RPMI8226 (cell line): Measurements from ENCODE around the gene ANTXR2.
"Not testable (repeated sequence)": the region's sequence is repeated elsewhere in the genome, so short reads cannot be mapped to it uniquely, and the experiment has no call there.

ENCODE experiments used
- DNase-seq: peaks from one replicate; pipeline ENCODE4 v3.0.0-alpha.2; 2015

ANTXR2 gene

DNA sequence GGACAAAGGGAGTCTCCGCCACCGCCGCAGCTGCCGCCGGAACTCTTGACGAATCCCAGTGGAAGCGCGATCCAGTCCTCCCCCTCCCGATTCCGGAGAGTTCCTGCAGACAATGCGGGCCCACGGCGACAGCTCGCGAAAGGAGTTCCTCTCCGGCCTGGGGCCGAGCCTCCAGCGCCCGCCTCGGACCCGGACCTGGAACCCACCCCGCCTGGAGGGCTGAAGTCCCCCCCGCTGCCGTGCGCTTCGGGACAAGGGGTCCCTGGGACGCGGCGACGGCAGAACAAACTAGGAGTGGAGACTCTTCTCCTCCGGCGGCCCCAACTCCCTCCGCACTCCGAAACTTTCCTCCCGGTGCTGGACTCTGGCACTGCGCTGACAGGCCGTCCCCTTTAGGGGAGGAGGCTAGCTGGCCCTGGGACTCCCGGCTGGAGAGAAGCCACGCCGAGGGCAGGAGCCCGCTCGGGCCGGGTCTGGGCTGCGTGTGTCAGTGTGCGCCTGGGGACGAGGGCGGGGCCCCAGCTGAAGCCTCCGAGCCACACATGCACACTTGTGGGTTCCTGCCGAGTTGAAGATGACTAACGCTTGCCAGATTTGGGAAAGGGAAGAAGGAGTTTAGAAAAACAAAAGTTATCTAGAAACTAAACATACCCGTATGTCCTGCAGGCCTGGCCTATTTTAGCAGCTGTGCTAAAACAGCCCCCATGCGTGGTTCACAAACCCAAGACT is at the start of gene ANTXR2:
ANTXR2 (minus strand) TSS at position 486 of the 729 bp plus-strand sequence. CDS start 669 bp downstream, outside the sequence.
- DNase-seq: peak; percentile 84

DNA sequence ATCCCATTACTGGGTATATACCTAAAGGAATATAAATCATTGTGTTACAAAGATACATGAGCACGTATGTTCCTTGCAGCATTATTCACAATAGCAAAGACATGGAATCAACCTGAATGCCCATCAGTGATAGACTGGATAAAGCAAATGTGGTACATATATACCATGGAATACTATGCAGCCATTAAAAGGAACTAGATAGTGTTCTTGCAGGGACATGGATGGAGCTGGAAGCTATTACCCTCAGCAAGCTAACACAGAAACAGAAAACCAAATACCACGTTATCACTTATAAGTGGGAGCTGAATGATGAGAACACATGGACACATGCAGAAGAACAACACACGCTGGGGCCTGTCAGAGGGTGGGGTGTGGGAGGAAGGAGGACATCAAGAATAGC is 48.8 kb upstream of the ANTXR2 start:
- not testable (repeated sequence) for DNase-seq

DNA sequence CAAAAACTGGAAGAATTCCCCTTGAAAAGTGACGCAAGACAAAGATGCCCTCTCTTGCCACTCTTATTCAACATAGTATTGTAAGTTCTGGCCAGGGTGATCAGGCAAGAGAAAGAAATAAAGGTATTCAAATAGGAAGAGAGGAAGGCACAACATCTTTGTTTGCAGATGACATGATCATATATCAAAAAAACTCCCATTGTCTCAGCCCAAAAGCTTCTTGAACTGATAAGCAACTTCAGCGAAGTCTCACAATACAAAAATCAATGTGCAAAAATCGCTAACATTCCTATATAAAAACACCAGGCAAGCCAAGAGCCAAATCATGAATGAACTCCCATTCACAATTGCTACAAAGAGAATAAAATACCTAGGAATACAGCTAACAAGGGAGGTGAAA is 46.6 kb upstream of the ANTXR2 start:
- not testable (repeated sequence) for DNase-seq

DNA sequence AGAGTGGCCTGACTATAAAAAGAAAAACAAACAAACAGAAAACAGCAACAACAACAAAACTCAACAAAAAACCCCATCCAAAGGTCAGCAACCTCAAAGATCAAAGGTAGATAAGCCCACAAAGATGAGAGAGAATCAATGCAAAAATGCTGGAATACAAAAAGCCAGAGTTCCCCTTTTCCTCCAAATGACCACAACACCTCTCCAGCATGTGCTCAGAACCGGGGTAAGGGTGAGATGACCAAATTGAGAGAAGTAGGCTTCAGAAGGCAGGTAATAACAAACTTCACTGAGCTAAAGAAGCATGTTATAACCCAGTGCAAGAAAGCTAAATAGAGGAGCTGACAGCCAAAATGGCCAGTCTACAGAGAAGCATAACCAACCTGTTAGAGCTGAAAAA is 43.5 kb upstream of the ANTXR2 start:
- DNase-seq: no peak

DNA sequence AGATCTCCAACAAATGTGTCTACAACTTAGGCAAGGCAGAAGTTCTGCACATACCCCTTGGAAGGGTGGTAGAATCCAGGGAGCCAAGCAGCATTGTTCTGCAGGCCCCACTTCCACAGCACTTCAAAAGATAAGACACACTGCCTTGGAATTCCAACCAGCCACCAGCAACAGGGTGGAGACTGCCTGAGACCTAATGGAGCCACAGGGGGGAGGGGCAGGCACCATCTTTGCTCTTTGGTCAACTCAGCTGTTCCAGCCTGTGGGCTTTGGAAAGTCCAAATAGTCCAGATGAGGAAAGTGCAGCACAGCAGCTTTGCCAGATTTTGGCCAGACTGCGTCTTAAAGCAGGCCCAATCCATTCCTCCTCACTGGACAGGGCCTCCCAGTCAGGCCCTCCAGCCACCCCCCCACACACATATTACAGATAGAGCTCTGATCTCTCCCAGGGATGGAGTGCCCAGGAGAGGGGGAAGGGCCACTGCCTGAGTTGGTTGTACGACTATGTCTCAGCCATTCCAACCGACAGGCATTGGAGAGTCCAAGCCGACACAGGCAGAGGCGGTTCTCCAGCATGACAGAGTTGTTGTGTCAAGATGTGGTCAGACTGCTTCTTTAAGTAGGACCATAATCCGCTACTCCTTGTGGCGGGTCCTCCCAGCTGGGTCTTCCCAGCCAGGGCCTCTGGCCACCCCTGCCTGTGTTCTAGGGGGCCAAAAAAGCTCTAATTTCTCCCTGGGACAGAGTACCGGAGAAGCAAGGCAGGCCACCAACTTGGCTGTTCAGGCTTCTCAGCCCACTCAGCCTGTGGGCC is 42.5 kb upstream of the ANTXR2 start:
- DNase-seq: no peak

DNA sequence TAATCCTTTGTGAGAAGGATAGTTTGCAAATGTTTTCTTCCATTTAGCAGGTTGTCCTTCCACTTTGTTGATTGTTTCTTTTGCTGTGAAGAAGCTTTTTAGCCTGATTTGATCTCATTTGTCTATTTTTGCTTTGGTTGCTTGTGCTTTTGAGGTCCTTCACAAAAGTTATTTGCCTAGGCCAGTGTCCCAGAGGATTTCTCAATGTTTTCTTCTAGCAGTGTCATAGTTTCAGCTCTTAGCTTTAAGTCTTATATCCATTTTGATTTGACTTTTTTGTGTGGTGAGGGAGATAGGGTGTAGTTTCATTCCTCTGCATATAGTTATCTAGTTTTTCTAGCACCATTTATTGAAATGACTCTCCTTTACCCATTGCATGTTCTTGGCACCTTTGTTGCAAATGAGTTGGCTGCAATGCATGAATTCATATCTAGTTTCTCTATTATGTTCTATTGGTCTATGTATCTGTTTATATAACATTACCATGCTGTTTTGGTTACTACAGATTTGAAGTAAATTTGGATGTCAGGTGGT is 41.8 kb upstream of the ANTXR2 start:
- no peak for DNase-seq

DNA sequence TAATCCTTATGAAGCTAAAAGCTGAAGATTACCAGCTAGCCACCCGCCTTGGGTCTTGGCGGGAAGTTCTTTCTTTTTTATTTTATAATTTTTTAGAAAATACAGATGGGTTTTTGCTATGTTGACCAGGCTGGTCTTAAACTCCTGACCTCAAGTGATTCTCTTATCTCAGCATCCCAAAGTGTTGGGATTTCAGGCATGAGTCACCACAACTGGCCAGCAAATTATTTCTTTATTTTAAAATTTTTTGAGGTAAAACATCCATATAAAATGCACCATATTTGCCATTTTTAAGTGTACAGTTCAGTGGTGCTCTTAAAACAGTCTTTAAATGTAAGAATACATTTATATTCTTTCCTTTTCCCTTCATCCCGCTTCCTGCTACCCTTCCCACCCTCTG is 40.6 kb upstream of the ANTXR2 start:
- DNase-seq: no peak

DNA sequence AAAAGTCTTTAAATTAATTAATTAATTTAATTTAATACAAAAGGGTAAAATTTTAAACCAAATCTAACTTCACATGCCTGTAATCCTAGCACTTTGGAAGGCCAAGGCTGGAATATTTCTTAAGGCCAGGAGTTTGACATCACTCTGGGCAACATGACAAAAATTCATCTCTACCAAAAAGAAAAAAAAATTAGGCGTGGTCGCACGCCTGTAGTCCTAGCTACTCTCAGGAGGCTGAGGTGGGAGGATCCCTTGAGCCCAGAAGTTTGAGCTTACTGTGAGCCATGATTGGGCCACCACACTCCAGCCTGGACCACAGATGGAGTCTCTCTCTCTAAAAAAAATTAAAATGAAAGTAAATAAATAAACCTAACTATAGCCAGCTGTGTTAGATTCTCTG is 39.2 kb upstream of the ANTXR2 start:
- DNase-seq: no peak

DNA sequence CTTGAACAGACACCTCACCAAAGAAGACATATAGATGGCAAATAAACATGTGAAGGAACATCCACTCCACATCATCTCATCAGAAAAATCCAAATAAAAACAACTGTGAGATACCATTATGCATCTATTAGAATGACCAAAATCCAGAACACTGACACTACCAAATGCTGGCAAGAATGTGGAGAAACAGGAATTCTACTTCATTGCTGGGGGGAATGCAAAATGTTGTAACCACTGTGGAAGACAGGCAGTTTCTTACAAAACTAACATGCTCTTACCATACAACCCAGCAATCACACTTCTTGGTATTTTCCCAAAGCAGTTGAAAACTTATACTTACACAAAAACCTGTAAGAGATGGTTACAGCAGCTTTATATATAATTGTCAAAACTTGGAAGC is 38.2 kb upstream of the ANTXR2 start:
- DNase-seq: no peak

DNA sequence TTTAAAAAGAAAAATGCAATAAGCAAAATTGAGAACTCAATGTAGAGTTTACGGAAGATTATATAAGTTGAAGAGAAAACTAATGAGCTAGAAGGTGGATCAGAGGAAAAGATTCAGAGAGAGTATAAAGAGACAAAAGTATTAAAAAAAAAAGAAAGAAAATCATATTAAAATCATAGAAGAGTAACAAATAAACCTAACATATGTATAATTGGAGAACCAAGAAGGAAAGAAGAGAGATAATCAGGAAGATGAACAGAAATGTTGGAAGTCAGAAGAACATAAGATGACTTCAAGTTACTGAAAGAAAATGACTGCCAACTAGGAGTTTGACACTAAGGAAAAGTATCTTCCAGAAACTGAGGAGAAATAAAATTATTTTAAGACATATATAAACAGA is 34.3 kb upstream of the ANTXR2 start:
- DNase-seq: no peak

DNA sequence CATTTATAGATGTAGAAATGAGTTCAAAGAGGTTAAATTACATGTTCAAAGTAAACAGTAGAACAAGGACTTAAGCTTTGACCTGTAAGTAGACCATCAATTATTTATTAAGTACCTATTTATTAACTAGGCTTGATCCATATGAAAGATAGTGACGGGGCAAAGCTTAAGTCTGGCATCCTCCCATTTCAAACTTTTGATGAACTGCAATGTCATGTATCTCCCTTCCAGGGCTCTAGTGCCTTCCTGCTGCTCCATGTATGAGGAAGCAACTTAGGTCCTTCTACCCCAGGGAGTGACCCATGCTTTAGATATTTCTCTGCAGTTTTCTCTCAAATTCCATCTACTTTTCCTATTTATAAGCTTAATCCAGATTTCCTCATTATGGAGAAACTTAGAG is 31.9 kb upstream of the ANTXR2 start:
- no peak for DNase-seq

DNA sequence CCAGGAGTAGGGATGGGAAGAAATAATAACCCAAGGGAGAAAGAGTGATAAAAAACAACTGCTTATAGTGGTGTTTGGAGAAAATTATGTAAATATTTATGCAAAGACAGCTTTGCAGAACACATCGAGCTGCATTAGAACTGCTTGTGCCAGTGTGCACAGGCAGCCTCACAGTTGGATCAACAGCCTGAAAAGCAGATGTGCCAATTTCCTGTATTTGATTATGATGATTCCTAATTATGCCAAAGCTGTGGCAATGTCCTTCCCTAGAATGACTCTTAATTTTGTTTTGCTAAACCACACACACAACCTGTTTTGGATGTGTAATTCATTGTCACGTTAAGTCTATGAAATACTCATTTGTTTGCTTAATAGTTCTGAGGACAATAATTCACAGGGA is 30.6 kb upstream of the ANTXR2 start:
- no peak for DNase-seq

DNA sequence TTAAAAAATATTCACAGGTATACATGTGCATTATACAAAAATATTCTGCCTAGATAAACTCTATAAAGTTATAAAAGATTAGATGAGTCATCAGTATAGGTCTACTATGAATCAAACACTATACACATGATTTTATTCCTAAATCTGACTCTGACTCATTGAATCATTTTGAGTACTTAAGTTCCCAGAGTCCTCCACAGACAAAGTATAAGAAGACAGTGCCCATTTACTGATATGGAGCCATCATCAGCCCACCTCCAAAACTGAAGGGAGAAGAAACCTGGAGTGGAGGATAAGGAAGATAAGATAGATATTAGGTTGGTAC is 28.7 kb upstream of the ANTXR2 start:
- DNase-seq: no peak

DNA sequence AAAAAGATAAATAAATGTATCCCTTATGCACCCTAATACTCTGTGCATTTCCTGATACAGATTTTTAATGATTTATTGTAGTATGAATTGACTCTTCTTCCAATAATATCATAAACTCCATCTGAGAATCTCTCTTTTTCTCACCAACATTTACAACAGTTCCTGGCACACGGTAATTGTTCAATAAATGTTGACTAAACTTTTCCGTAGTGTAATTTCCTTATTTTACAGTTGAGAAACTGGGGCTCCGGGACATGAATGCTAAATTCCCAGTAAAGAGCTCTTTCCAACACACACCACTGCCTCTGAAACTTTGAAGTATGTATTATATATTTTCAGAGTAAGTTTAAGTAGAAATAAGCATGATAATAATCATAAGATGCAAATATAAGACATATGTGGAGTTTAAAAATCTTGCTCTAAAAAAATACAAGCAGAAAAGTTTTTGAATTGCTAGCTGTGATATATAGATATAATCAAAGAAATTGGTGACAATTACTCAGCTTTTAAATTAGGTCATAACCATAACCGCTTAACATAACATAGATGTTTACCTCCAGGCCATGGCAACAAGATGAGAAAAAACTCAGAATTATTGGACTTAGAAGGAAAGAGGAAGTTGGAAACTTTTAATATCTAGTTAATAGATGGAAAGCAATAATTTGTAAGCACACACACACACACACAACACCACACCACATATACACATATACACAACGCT is 28.2 kb upstream of the ANTXR2 start:
- DNase-seq: no peak

DNA sequence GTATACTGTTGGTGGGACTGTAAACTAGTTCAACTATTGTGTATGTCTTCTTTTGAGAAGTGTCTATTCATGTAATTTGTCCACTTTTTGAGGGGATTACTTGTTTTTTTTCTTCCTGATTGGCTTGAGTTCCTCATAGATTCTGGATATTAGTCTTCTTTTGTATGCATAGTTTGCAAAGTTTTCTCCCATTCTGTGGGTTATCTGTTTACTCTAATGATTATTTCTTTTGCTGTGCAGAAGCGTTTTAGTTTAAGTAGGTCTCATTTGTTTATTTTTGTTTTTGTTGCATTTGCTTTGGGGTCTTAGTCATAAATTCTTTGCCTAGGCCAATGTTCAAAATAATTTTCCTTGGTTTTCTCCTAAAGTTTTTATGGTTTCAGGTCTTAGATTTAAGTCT is 26.6 kb upstream of the ANTXR2 start:
- no peak for DNase-seq

DNA sequence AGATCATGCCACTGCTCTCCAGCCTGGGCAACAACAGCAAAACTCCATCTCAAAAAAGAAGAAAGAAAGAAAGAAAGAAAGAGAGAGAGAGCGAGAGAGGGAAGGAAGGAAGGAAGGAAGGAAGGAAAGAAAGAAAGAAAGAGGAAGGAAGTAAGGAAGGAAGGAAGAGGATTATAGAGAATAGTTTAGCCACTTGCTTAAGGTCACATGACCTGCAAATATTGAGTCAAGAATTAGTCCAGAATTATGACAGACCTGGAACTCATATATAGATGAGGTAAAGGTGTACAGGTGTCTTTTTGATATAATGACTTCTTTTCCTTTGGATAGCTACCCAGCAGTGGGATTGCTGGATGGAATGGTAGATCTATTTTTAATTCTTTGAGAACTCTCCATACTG is 25.6 kb upstream of the ANTXR2 start:
- DNase-seq: no peak

DNA sequence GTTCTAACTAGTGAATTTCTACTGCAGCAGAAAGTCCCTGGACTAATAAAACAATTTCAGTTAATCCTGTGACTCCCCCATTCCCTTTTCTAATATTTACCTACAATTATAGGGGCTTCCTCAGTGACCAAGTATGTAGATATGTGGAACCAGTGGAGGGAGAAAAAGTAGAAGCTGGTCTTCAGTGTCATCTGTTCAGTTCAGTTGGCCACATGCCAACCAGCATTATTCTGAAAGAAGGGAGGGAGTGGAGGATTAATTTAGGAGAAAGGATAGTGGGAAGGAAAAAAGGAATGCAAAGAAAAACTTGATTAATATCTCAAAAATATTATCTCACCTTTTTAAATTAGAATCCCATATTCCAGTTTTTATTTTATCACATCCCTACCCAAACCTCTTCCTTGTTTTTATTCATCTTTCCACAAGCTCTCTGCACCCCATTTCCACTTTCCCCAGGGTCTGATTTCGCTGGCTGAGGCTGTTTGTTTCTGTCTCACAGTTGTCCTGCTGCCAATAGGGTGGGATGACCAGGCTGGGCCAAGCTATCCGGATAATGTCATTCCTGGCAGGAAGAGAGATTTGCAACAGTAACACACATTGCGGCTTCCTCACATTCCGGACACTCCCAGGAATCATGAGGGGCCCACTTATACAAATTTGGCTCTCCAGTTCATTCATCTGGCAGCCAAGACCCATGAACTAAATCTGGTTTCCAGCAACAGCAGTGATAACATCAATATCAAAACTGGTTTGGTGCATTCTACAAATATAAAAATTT is 24.6 kb upstream of the ANTXR2 start:
- DNase-seq: no peak

DNA sequence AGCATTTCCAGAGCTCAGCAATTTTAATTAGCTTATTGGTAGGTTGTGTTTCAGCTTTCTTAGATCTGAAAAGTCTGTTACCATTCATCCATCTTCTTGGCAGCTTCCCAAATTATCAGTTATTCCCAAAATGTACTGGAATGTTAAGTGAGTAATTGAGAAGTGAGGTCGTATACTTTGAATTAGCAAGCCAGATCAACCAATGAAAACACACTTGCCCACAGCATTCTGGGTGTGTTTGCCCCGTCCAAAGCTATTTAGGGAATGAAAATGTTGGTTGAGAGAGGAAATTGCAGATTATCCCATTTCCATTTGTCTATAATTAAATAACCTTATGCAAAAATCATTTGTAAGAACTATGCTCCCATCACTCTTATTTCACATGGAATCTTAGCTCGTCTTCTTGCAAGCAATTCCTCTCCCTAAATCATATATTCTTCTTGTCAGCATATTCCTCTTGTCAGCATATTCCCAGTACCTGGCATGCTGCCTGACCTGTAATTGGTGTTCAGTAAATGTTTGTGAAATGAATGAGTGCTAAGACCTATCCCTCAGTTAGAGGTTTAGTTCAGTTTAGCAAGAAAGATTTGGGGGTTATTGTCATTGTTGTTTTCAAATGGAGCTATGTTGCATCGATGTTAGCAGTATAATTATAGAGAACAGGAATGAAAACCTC is 23.3 kb upstream of the ANTXR2 start:
- no peak for DNase-seq

DNA sequence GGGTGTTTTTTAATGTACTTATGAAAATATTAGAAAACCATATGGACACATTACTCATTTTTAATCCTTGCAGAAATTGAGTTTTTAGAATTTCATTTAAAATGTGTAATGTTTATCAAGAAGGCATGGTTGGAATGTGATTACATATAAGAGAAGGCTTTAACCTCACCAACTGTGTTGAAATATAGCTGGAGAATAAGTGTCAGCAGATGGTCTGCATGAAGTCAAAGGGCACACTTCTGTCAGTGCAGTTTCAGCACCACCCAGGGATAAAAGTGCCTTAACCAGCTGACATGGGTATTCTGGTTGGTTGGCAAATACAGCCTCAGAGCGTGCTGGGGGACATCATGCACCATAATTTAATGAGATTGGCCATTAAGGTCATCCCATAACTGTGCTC is 21.2 kb upstream of the ANTXR2 start:
- no peak for DNase-seq

DNA sequence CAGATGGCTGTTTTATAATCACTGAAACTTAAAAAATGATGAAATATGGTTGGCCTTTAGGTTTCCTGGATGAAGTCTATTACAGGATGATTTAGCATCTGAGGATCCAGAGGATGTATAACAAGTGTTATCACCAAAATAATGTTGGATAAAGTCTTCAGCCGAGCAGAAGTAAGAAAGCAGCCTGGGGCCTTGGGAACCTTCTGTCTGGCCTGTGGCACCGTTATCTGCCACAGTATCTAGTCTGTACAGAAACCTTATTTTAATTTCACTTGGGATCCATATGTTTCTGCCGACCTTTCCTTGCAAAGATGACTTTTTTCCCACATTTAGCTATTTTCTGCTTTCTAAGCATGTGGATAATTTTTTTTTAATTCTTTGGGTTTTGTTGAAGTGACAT is 20.5 kb upstream of the ANTXR2 start:
- DNase-seq: no peak

DNA sequence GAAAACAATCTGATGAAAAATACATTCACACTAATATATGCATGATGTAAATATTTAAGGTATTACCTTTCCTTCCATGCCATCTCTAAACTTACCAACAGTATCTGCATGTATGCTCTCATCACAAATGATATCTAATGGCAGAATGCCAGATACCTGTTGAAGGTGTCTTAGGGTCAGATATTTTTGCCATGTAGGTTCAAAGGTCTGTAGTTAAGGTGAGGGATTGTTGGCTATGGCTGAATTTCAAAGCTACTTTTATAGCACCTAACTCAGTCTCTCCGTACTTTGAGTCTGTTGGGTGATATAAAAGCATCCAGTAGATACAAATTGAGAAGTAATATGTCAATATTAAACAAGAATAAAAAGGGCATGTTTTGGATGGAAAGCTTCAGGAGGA is 19.8 kb upstream of the ANTXR2 start:
- DNase-seq: no peak

DNA sequence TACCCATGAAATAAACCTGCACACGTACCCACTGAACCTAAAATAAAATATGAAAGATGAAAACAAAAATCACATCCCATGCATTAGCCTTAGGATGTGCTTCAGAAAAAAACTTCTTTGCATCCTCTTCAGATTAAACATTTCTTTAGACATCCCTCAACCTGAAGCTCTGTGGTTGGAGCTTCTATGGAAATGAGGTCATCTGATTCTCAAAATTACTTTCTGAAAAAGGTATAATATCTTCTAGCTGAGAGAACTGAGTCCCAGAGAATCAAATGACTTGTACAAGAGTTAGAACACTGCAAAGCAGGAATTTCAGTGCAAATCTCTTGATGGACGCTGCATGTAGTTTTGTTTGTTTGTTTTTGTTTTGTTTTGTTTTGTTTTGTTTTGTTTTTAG is 19.1 kb upstream of the ANTXR2 start:
- no peak for DNase-seq
